ENCODE results near the gene PRKCE.

Gene PRKCE

GRCh38 chr2:45849491-45850283 is 198.2 kb downstream of the PRKCE start:
- in situ Hi-C loops (cut with MboI; ENCODE audit: low sequenced_read_pairs, unreplicated experiment) = no loop called here
- no peak for DNase-seq (ENCODE audit: low spot score)
- no peak for TF ChIP-seq CTCF (IDR thresholded peaks at IDR 0.05; ENCODE audit: borderline replicate concordance, control extremely low read depth, extremely low read depth, insufficient read depth, missing control alignments)

DNA sequence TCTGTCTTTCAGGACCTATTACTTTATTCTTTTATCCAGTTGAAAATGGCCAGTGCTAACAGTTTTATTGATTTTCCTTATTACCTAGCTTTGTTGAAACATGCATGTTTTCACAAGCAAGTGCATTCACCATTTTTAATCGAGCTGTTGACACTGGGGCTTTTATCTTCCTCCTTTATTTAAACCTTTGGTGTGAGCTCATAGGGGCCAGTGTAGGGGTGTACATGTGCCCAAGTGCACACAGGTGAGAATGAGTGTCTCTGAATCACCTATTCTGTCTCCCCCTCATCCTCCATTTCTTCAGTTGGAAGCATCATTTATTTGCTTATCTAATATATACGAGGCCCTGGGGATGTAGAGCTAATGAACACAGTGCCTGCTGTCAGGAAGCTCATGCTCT is 199.1 kb downstream of the PRKCE start:
- no peak for DNase-seq (ENCODE audit: low spot score)
- in situ Hi-C loops (cut with MboI; ENCODE audit: low sequenced_read_pairs, unreplicated experiment) = no loop called here
- TF ChIP-seq CTCF (IDR thresholded peaks at IDR 0.05; ENCODE audit: borderline replicate concordance, control extremely low read depth, extremely low read depth, insufficient read depth, missing control alignments) = no peak

- in situ Hi-C loops (cut with MboI; ENCODE audit: low sequenced_read_pairs, unreplicated experiment) = no loop called here
Observed at GRCh38 chr2:45851111-45851510, 199.6 kb downstream of the PRKCE start.

DNA sequence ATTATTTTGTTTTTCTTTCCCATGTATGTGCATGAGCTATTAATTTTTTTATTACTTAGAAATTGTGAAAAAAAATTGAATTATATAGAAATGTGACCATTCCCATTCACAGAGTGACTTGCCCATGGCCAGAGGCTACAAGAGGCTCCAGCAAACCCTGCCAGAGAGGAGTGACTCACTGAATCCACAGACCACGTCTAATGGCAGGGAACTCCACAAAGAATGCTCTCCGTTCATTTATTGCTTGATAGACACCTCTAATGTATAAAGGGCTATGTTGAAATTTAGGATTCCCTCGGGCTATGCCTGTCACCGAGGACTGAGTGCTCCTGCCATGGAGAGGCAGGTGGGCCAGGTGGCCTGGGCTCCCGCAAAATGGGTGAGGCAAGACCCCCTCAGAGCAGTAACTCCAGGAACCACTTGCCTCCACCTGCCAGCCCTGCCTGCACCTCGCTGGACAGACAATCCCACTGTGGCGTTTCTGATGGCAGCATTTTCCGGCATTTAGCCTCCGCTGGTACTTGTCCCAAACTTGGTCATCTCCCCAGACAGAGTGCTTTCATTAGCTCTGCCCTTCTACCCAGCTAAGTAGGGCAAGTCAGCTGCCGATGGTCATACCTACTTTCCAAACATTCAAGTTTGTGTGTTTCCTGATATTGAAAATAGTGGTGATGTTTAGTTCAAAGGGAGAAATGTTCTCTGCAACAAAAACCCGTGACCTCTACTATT is 200.3 kb downstream of the PRKCE start:
- in situ Hi-C loops (cut with MboI; ENCODE audit: low sequenced_read_pairs, unreplicated experiment) = no loop called here
- DNase-seq (ENCODE audit: low spot score) = no peak
- no peak for TF ChIP-seq CTCF (IDR thresholded peaks at IDR 0.05; ENCODE audit: borderline replicate concordance, control extremely low read depth, extremely low read depth, insufficient read depth, missing control alignments)

More at GRCh38 chr2:45851111-45851510, 199.6 kb downstream of the PRKCE start:
- TF ChIP-seq CTCF (IDR thresholded peaks at IDR 0.05; ENCODE audit: borderline replicate concordance, control extremely low read depth, extremely low read depth, insufficient read depth, missing control alignments) = no peak
- DNase-seq (ENCODE audit: low spot score) = no peak

- in situ Hi-C loops (cut with MboI; ENCODE audit: low sequenced_read_pairs, unreplicated experiment) = no loop called here
- no peak for TF ChIP-seq CTCF (IDR thresholded peaks at IDR 0.05; ENCODE audit: borderline replicate concordance, control extremely low read depth, extremely low read depth, insufficient read depth, missing control alignments)
- peak; percentile 47 for DNase-seq (ENCODE audit: low spot score)
Observed at GRCh38 chr2:45852450-45853150, 201.1 kb downstream of the PRKCE start.

DNA sequence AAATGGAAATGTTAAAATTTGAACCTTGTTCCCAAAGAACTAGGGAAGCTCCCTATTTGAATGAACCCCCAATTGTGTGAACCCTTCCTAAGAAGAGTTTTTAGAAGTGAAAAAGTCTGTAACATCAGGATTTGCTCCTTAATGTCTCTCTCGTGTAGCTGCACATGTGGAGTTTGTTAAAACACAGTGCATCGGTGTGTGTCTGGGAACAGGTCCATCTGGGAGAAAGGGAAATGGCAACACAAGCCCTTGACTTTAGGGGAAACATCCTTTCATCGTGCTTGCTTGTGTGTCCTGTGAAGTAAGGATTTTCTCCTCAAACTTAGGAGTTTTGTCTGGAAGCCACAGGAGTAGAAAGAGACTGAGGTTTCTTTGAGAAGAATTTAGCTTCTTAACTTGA is 203.9 kb downstream of the PRKCE start:
- in situ Hi-C loops (cut with MboI; ENCODE audit: low sequenced_read_pairs, unreplicated experiment) = no loop called here
- no peak for DNase-seq (ENCODE audit: low spot score)
- TF ChIP-seq CTCF (IDR thresholded peaks at IDR 0.05; ENCODE audit: borderline replicate concordance, control extremely low read depth, extremely low read depth, insufficient read depth, missing control alignments) = no peak
